ENCODE results near the gene CACNA1G. TPM values are rescaled to one million over a fixed set of nuclear protein-coding genes. Genes with fewer than 3 reads are reported as not detected.

CACNA1G gene
- total RNA-seq, 1 experiment from 2014 or later = not detected

GRCh38 chr17:50631195-50631907 lies 70.8 kb downstream of the CACNA1G start:
- Histone ChIP-seq H3K9me3 (ENCODE audit: low read length) (no peaks in the 10 kb centered on the region), H3K9me2 (replicated peaks; ENCODE audit: insufficient read depth, low read length) (no peaks in the 10 kb centered on the region), H3K79me2 (ENCODE audit: low read length) (no peaks in the 10 kb centered on the region), H3K9ac (ENCODE audit: low read length) (no peak overlapping the region), H3K4me1 (ENCODE audit: low read length) (no peaks in the 10 kb centered on the region; the same call in 1 of the 2 replicates), H3K4me2 (ENCODE audit: low read depth, low read length, poor library complexity, severe bottlenecking) (no peak overlapping the region), H4K20me1 (ENCODE audit: insufficient read depth, low read depth, low read length) (no peaks in the 10 kb centered on the region), H2AFZ (ENCODE audit: low read length) (no peak overlapping the region), H3K27ac (ENCODE audit: low read length) (no peak overlapping the region), H3K27me3 (ENCODE audit: low read length) (no peaks in the 10 kb centered on the region), H3K36me3 (ENCODE audit: insufficient read depth, low read length) (no peaks in the 10 kb centered on the region), H3K4me3 (ENCODE audit: low read length) (no peak overlapping the region)
- no peak for DNase-seq

- no peak for DNase-seq
- Histone ChIP-seq H3K9me2 (replicated peaks; ENCODE audit: insufficient read depth, low read length) (no peaks in the 10 kb centered on the region), H3K9ac (ENCODE audit: low read length) (no peak overlapping the region), H3K27ac (ENCODE audit: low read length) (no peak overlapping the region), H3K9me3 (ENCODE audit: low read length) (no peaks in the 10 kb centered on the region), H3K79me2 (ENCODE audit: low read length) (no peaks in the 10 kb centered on the region), H2AFZ (ENCODE audit: low read length) (no peak overlapping the region), H3K27me3 (ENCODE audit: low read length) (no peaks in the 10 kb centered on the region), H3K4me2 (ENCODE audit: low read depth, low read length, poor library complexity, severe bottlenecking) (no peak overlapping the region), H3K4me3 (ENCODE audit: low read length) (no peak overlapping the region), H3K4me1 (ENCODE audit: low read length) (peaks cover 1% of the 10 kb centered on the region), H3K36me3 (ENCODE audit: insufficient read depth, low read length) (no peaks in the 10 kb centered on the region), H4K20me1 (ENCODE audit: insufficient read depth, low read depth, low read length) (no peaks in the 10 kb centered on the region)
Measured at GRCh38 chr17:50631908-50632571, 71.5 kb downstream of the CACNA1G start.

DNA sequence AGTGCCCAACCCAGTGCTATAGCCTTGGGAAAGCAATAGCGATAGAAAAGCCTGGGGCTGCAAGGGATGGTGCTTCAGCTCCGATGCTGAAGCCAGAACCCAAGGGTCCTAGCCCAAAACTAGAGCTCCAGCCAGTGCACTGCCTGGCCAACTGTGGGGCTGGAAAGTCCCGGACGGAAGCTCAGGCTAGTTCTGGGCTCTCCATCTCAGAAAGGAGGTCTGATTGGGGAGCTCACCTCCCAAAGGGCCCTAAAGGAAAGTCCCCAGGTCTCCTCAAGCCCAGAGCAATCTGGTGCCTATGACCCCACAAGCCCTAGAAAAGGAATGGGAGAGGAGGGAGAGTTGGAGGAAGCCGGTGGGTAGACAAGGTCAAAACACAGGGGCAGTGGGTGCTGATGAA lies 72.1 kb downstream of the CACNA1G start:
- Histone ChIP-seq H3K4me3 (ENCODE audit: low read length) (no peak overlapping the region), H3K9me2 (replicated peaks; ENCODE audit: insufficient read depth, low read length) (no peaks in the 10 kb centered on the region), H3K4me2 (ENCODE audit: low read depth, low read length, poor library complexity, severe bottlenecking) (no peak overlapping the region), H4K20me1 (ENCODE audit: insufficient read depth, low read depth, low read length) (no peaks in the 10 kb centered on the region), H3K9ac (ENCODE audit: low read length) (no peak overlapping the region), H3K27me3 (ENCODE audit: low read length) (no peaks in the 10 kb centered on the region), H3K4me1 (ENCODE audit: low read length) (peaks cover 7% of the 10 kb centered on the region), H3K27ac (ENCODE audit: low read length) (no peak overlapping the region), H3K36me3 (ENCODE audit: insufficient read depth, low read length) (no peaks in the 10 kb centered on the region), H3K79me2 (ENCODE audit: low read length) (no peaks in the 10 kb centered on the region), H2AFZ (ENCODE audit: low read length) (no peak overlapping the region), H3K9me3 (ENCODE audit: low read length) (no peaks in the 10 kb centered on the region)
- no peak for DNase-seq

GRCh38 chr17:50633683-50634082 lies 73.2 kb downstream of the CACNA1G start:
- Histone ChIP-seq H3K9me3 (ENCODE audit: low read length) (no peaks in the 10 kb centered on the region), H2AFZ (ENCODE audit: low read length) (no peak overlapping the region), H3K36me3 (ENCODE audit: insufficient read depth, low read length) (no peaks in the 10 kb centered on the region), H4K20me1 (ENCODE audit: insufficient read depth, low read depth, low read length) (no peaks in the 10 kb centered on the region), H3K4me3 (ENCODE audit: low read length) (no peak overlapping the region), H3K9ac (ENCODE audit: low read length) (no peak overlapping the region), H3K27ac (ENCODE audit: low read length) (no peak overlapping the region), H3K9me2 (replicated peaks; ENCODE audit: insufficient read depth, low read length) (no peaks in the 10 kb centered on the region), H3K79me2 (ENCODE audit: low read length) (no peaks in the 10 kb centered on the region), H3K27me3 (ENCODE audit: low read length) (no peaks in the 10 kb centered on the region), H3K4me1 (ENCODE audit: low read length) (peaks cover 13% of the 10 kb centered on the region), H3K4me2 (ENCODE audit: low read depth, low read length, poor library complexity, severe bottlenecking) (no peak overlapping the region)
- DNase-seq = no peak

DNA sequence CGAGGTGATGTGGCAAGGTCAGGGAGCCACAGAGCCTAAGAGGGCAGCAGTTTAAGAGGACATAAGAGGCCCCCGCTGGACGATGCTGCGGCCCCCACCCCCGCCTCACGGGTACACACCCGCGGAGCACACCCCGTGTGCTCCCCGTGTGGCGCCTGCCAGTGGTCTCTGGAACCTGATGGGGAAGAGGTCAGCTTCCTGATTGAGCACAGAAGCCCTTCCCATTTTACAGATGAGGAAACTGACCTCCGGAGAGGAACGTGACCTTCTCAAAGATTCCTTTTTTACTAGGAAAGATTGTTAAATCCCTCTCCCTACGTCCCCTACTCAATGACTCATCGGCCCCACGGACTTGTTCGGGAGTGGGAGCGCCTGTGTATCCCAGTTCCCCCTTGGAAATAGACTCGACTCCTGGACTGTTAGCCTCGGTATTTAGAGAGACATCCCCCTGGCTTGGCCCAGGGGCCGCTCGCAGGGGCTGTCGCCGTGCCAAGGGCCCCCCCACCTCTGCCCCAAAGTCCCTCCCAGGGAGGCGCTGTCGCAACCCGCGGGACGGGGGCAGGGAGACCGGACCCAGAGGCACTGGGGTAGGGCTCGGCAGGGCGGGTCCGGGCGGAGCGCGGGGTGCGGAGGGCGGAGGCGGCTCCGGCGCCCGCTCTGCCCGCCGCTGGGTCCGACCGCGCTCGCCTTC lies 73.9 kb downstream of the CACNA1G start, which contains the start of gene ABCC3:
TSS of gene ABCC3 (plus strand) at position 658 of the 691 bp plus-strand sequence. CDS start 56 bp downstream, outside the sequence.
- no peak within 1 kb of the TSS for H3K9ac ChIP-seq (ENCODE audit: low read length)
- no peaks in the 10 kb centered on the region for H3K27me3 ChIP-seq (ENCODE audit: low read length)
- H2AFZ ChIP-seq (ENCODE audit: low read length) = no peak within 1 kb of the TSS
- no peaks in the 10 kb centered on the region for H3K79me2 ChIP-seq (ENCODE audit: low read length)
- no peak within 1 kb of the TSS for H3K4me3 ChIP-seq (ENCODE audit: low read length)
- H4K20me1 ChIP-seq (ENCODE audit: insufficient read depth, low read depth, low read length) = no peaks in the 10 kb centered on the region
- no peak within 1 kb of the TSS for H3K4me2 ChIP-seq (ENCODE audit: low read depth, low read length, poor library complexity, severe bottlenecking)
- DNase-seq = no peak
- H3K4me1 ChIP-seq (ENCODE audit: low read length) = peaks cover 13% of the 10 kb centered on the region
- no peaks in the 10 kb centered on the region for H3K9me2 ChIP-seq (replicated peaks; ENCODE audit: insufficient read depth, low read length)
- no peak within 1 kb of the TSS for H3K27ac ChIP-seq (ENCODE audit: low read length)
- H3K9me3 ChIP-seq (ENCODE audit: low read length) = no peaks in the 10 kb centered on the region
- no peaks in the 10 kb centered on the region for H3K36me3 ChIP-seq (ENCODE audit: insufficient read depth, low read length)

DNA sequence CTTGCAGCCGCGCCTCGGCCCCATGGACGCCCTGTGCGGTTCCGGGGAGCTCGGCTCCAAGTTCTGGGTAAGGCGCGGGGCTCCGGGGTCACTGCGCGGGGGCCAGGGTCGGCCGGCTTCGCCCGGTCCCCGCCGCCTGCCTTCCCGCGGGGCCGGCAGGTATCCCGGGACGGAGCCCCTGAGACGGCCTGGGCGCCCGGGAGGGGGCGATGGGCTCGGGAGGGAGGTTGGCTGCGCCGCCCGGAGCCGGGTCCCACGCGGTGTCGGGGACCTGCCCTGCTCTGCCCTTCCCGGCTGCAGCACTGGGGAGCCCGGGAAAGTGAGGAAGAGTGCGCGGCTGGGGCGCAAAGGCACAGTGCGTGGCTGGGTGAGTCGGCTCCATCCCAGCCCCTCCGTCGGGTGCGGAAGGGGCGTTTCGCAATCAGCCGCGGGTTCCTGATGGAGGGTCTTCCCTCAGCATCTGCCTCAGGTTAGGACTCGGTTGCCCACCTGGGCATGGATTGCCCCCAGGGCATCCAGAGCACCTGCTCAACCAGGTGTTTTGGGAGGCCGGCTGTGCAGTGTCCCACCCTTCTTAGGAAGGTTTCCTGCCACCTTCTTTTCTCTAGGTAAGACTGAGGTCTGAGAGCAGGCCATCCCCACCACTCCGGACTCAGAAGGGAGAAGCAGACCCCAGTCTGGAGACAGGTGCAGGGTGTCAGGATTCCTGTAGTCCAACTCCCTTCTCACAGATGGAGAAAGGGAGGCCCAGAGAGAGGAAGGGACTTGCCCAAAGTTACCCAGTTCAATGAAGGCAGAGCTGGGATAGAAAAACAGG lies 74.6 kb downstream of the CACNA1G start:
- Histone ChIP-seq H3K27me3 (ENCODE audit: low read length) (no peaks in the 10 kb centered on the region), H4K20me1 (ENCODE audit: insufficient read depth, low read depth, low read length) (no peaks in the 10 kb centered on the region), H3K27ac (ENCODE audit: low read length) (no peak overlapping the region), H3K79me2 (ENCODE audit: low read length) (no peaks in the 10 kb centered on the region), H2AFZ (ENCODE audit: low read length) (no peak overlapping the region), H3K9me3 (ENCODE audit: low read length) (no peaks in the 10 kb centered on the region), H3K9ac (ENCODE audit: low read length) (no peak overlapping the region), H3K36me3 (ENCODE audit: insufficient read depth, low read length) (no peaks in the 10 kb centered on the region), H3K4me2 (ENCODE audit: low read depth, low read length, poor library complexity, severe bottlenecking) (no peak overlapping the region), H3K9me2 (replicated peaks; ENCODE audit: insufficient read depth, low read length) (no peaks in the 10 kb centered on the region), H3K4me3 (ENCODE audit: low read length) (no peak overlapping the region), H3K4me1 (ENCODE audit: low read length) (peaks cover 13% of the 10 kb centered on the region)
- no peak for DNase-seq

DNA sequence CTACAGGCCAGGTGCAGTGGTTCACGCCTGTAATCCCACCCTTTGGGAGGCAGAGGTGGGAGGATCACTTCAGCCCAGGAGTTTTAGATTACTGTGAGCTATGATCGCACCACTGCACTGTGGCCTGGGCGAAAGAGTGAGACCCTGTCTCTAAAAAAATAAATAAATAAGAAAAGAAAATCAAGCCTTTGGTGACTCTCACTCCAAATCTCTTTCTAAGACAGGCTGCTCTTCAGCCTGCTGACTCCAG lies 75.1 kb downstream of the CACNA1G start:
- Histone ChIP-seq H3K36me3 (ENCODE audit: insufficient read depth, low read length) (no peaks in the 10 kb centered on the region), H3K9ac (ENCODE audit: low read length) (no peak overlapping the region), H3K27me3 (ENCODE audit: low read length) (no peaks in the 10 kb centered on the region), H2AFZ (ENCODE audit: low read length) (no peak overlapping the region), H3K4me2 (ENCODE audit: low read depth, low read length, poor library complexity, severe bottlenecking) (no peak overlapping the region), H3K27ac (ENCODE audit: low read length) (no peak overlapping the region), H3K4me3 (ENCODE audit: low read length) (no peak overlapping the region), H4K20me1 (ENCODE audit: insufficient read depth, low read depth, low read length) (no peaks in the 10 kb centered on the region), H3K9me2 (replicated peaks; ENCODE audit: insufficient read depth, low read length) (no peaks in the 10 kb centered on the region), H3K4me1 (ENCODE audit: low read length) (peaks cover 13% of the 10 kb centered on the region), H3K9me3 (ENCODE audit: low read length) (no peaks in the 10 kb centered on the region), H3K79me2 (ENCODE audit: low read length) (no peaks in the 10 kb centered on the region)
- no peak for DNase-seq
